HG03097 (cell line): ENCODE data around the gene MUC20.
"Not testable (repeated sequence)": the region's sequence is repeated elsewhere in the genome, so short reads cannot be mapped to it uniquely, and the experiment has no call there.

Experiments used
- ATAC-seq: cut with Tn5 transposase; IDR thresholded peaks from one replicate; pipeline ENCODE4 v1.9.1; 2021; ENCODE audit not compliant: unreplicated experiment, low FRiP score

Gene MUC20, protein sequence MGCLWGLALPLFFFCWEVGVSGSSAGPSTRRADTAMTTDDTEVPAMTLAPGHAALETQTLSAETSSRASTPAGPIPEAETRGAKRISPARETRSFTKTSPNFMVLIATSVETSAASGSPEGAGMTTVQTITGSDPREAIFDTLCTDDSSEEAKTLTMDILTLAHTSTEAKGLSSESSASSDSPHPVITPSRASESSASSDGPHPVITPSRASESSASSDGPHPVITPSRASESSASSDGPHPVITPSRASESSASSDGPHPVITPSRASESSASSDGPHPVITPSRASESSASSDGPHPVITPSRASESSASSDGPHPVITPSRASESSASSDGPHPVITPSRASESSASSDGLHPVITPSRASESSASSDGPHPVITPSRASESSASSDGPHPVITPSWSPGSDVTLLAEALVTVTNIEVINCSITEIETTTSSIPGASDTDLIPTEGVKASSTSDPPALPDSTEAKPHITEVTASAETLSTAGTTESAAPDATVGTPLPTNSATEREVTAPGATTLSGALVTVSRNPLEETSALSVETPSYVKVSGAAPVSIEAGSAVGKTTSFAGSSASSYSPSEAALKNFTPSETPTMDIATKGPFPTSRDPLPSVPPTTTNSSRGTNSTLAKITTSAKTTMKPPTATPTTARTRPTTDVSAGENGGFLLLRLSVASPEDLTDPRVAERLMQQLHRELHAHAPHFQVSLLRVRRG

DNA sequence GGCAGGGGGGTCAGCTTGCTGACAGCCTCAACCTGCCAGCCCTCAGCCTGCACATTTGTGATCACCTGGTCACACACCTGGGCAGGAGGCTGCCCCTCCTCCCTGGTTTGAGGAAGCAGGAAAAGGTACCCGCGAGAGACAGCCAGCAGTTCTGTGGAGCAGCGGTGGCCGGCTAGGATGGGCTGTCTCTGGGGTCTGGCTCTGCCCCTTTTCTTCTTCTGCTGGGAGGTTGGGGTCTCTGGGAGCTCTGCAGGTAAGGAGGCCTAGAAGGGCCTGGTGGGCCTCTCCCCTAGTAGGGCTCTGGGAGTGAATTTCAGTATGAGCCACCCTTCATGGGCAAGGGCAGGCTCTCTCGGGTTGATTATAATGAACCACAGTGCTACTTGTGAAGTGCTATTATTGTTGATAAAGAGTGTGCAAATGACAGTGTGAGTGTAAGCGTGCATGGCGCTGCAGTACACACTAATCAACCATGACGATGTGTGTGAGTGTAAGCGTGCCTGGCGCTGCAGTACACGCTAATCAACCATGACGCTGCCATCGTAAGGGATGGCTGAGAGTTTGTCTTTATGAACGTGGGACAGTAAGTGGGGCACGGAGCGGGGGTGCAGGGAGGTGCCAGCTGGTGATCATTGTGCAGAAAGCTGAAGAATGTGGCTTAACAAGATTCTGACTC is at the start of gene MUC20:
Gene MUC20, plus strand, starts transcription at position 148 of the 676 bp plus-strand sequence. Its CDS starts 30 bp downstream, at position 178.
- ATAC-seq = not testable (repeated sequence)

DNA sequence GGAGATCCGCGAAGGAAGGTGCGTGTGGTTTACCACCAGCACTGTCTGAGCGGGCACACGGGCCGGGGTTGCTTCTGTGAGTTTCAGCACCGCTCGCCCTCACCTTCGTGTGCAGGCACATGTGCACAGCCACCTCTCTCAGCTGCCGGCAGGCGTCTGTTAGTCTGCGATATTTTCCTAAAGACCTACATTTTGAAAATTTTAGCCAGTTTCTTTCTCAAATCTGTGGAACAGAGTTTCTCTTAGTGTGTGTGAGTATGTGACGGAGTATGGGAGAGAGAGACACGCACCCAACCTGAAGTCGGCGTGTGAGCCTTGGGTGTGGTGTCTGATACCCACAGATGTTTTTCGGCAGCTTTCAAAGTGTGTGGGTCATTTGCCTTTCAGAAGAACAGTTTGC is 49.5 kb upstream of the MUC20 start:
- not testable (repeated sequence) for ATAC-seq

DNA sequence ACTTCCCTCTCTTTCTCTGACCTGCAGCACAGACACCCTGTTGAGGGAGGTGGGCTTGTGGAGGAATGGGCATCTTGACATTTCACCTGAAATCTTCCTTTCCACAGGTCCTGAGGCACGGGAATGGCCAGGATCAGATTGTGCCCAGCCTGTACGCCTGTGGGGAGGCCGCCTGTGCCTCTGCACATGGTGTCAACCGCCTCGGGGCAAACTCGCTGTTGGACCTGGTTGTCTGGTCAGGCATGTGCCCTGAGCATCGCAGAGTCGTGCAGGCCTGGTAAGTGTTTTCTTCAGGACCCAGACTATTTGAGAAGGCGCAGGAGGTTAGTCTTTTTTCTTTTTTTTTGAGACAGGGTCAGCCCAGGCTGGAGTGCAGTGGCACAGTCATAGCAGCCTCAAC is 47.1 kb upstream of the MUC20 start:
- ATAC-seq = not testable (repeated sequence)

DNA sequence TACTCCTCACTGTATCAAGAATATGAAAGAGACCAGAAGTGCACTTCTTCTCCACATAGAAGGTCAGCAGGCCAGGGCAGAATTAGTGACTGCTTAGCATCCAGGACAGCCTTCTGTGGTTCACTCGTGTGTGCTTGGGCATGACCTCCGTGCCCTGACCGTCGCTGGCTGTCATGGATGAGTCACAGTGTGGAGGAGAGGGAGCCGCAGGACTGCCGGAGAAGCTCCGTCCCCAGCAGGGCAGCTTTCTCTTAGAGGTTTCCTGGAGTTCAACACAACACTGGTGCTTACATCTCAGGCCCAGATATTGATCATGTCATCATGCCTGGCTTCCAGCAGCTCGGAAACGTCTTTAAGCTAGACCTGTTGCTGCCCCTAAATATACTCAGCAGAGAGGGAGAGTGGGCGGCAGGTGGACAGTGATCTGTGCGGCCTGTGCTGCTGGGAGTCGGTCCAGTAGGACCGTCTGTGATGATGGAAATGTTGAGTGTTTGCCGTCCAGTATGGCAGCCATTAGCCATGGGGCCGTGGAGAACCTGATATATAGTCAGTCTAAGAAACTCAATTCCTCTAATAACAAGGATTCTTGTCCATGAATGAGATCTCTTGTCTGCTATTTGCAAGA is 42.3 kb upstream of the MUC20 start:
- ATAC-seq = not testable (repeated sequence)

DNA sequence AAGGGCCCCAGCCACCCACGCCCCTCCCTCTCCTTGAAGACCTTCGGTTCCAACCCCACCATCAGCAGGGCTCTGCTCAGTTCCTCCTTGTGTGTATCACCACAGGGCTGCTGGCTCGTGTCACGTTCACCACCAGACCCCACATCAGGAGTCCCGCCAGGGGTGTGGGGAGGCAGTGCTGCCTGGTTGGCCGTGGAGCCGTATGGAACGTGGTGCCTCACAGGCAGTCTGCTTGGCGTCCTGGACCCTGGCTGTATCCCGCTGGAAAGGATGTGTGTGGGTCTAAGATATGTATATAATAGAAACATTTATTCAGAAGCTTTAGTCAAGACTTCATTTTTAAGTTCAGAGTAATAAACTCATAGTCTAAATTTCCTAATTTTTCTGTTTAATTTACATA is 40.1 kb upstream of the MUC20 start:
- ATAC-seq = not testable (repeated sequence)

DNA sequence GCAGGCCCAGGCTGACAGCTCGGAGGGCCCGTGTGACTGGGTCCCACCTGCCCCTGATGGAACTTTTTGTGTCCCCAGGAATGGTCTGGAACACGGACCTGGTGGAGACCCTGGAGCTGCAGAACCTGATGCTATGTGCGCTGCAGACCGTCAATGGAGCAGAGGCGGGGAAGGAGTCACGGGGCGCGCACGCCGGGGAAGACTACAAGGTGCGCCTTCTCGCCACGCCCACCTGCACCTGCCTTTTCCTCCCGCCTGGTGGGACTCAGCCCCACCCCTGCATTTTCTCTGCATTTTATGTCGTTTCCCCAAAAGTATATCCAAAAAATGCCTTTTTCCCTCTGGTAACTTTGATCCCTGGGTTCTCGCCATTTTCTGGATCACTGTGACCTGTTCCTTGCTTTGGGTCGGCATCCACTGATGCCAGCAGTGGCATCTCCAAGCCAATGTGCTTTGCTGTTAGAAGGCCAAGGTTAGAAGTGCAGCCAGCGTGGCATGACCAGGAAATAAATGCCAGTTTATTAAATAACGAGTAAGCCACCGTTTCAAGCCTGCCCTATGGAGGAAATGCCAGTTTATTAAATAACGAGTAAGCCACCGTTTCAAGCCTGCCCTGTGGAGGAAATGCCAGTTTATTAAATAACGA is 39.2 kb upstream of the MUC20 start:
- not testable (repeated sequence) for ATAC-seq

DNA sequence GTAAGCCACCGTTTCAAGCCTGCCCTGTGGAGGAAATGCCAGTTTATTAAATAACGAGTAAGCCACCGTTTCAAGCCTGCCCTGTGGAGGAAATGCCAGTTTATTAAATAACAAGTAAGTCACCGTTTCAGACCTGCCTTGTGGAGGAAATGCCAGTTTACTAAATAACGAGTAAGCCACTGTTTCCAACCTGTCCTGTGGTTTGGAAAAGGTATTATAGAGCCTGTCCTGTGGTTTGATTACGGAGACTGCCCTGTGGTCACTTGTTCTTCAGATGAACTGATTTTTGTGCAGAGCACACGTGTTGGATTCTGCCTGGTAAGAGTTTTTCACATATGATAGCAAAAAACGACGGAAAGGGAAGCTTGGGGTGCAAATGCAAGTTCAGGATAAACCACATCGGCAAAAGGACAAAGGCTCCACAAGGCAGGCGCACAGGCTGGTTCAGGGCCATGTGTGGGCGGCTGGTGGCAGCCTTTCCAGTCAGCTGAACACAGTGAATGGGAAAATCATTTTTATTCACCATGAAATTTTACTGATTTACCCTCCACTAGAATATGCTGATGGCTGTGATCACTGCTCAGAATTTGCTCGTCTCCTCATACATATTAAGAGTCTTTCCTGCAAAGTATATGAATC is 38.6 kb upstream of the MUC20 start:
- ATAC-seq = not testable (repeated sequence)

DNA sequence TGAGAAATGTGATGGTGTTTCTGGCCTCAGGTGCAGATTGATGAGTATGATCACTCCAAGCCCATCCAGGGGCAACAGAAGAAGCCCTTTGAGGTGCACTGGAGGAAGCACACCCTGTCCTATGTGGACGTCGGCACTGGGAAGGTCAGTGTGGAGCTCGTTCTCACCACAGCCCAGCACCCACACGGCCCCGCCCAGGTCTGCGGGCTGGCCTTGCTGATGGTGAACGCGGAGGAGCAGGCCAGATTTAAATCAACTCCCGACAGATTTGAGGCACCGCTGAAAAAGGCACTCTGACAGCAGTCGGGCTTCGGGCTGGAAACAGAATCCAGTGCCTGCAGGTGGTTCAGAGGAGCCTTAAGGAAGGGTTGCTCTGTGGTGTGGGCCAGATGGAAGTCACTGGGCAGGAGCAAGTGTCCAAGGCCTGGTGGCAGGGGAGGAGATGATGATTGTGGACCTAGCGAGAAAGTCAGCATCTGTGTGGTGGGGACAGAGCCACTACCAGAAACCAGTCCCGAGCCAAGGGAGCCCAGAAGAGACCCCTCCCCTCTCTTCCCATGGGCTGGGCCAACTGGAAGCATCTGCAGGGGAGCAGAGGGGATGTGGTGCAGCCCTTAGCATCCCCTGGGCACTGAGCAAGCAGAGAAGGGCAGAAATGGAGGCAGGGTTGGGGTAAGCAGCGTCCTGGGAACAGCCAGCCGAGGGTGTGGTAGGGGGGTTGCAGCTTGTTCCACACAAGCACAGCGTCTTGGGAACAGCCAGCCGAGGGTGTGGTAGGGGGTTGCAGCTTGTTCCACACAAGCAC is 36.9 kb upstream of the MUC20 start:
- not testable (repeated sequence) for ATAC-seq

DNA sequence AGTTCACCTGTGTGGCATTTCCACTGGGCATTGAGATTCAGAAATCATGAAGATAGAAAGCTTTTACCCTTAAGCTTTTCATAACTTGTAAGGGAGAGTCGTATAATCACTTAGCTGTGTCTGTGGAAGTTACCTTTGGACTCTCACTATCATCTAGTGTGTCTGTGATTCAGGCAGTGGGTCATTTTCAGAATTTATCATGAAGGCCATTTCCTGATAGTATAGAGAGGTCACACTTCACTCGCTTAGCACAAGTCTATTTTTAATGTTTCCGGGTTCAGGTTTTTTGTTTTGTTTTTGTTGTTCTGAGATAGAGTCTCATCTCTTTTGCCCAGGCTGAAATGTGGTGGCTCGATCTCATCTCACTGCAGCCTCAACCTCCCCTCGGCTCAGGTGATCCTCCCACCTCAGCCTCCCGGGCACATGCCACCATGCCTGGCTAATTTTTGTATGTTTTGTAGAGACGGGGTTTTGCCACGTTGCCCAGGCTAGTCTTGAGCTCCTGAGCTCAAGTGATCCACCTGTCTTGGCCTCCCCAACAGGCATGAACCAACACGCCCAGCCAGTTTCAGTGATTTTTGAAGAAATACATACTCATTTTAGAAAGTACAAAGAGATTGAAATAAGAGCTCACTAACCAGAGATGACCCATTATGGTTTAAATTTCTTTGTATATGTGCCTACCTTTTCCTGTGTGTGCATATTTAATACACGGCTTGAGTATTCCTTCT is 36.1 kb upstream of the MUC20 start:
- ATAC-seq = not testable (repeated sequence)

DNA sequence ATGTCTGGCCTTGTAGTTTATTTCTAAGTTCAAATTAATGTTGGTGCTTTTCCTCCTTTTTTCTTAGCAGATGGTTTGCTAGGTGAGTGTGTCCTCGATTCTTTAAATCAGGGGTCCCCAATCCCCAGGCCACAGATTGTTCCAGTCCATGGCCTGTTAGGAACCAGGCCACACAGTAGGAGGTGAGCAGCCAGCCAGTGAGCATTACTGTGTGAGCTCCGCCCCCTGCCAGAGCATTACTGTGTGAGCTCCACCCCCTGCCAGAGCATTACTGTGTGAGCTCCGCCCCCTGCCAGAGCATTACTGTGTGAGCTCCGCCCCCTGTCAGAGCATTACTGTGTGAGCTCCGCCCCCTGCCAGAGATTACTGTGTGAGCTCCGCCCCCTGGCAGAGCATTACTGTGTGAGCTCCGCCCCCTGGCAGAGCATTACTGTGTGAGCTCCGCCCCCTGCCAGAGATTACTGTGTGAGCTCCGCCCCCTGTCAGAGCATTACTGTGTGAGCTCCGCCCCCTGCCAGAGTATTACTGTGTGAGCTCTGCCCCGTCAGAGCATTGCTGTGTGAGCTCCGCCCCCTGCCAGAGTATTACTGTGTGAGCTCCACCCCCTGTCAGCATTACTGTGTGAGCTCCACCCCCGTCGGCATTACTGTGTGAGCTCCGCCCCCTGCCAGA is 34.1 kb upstream of the MUC20 start:
- ATAC-seq = not testable (repeated sequence)

DNA sequence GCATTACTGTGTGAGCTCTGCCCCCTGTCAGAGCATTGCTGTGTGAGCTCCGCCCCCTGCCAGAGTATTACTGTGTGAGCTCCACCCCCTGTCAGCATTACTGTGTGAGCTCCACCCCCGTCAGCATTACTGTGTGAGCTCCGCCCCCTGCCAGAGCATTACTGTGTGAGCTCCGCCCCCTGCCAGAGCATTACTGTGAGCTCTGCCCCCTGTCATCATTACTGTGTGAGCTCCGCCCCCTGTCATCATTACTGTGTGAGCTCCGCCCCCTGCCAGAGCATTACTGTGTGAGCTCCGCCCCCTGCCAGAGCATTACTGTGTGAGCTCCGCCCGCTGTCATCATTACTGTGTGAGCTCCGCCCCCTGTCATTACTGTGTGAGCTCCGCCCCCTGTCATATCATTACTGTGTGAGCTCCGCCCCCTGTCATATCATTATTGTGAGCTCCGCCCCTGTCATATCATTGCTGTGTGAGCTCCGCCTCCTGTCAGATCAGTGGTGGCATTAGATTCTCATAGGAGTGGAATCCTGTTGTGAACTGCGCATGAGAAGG is 33.5 kb upstream of the MUC20 start:
- ATAC-seq = not testable (repeated sequence)

DNA sequence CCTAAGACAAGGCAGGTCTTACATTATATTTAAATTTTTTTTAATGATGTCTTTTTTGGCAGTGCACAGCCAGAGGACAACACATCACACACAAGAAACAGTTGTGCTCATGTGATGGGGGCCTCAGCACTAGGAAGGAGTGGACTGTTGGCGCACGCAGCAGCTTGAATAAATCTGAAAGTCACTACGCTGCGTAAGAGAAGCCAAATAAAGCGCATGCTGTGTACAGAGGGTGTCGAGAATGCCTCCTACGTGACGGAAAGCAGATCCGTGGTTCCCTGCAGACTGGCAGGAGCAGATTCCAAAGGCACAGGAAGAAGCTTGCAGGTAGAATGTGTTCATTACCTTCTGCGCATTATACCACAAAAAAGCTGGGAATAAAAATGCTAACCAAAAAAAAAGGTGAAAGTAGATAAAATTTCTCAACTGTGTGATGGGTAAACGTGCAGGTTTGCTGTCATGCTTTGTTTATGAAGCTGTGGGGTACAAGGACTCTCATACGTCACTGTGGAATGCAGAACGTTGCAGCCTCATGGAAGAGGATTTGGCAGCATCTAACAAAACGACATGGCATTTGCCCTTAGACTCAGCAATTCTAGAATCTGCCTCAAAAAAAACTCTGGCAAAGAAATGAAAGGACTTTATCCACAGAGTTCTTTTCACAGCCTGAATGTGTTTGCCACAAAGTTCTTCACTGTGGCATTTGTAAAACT is 32.2 kb upstream of the MUC20 start:
- ATAC-seq = not testable (repeated sequence)

DNA sequence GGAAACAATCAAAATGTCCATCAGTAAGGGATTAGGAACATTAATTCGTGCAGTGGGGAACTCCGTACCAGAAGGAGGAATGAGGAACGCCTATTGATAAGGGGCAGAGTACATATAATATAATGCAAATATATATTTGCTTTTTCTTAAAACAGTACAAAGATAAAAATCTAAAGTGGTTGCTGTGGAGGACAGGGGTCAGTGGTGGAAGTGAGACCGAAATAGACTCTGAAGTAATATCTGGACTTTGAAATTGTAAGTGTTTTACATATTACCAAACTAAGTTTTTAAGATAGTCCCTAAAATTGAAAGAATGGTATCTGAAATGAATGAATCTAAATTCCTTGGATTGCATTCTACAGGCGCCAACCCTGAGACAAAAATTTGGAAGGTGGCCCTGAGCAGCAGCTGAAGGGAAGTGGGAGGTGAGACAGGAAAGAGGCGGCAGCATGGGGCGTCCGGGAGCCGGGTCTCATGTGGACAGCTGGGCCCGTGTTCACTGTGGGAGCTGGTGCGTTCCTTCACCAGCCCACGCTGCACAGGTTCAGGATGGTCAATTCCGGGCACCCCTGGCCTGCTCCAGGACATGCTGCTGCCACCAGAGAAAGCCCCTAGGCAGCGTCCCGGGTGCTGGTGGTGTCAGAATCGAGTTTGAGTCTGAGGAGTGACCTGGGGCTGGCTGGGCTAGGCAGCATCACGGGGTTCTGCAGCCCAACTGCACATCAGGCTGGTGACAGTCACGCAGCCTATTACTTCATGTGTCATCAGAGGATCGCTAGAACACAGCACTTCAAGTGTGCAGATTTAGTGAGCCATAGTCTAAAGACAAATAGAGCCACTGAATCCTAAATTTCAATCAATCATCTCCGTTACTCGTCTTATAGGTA is 31.4 kb upstream of the MUC20 start:
- ATAC-seq = not testable (repeated sequence)

DNA sequence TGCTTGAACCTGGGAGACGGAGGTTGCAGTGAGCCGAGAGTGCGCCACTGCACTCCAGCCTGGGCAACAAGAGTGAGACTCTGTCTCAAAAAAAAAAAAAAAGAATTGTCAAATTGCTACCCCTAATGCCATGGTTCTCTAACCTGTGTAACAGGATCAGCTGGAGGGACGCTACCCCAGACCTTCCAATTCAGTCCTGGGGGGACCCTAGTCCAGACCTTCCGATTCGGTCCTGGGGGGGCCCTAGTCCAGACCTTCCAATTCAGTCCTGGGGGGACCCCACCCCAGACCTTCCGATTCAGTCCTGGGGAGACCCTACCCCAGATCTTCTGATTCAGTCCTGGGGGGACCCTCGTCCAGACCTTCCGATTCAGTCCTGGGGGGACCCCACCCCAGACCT is 29.8 kb upstream of the MUC20 start:
- ATAC-seq = no peak

DNA sequence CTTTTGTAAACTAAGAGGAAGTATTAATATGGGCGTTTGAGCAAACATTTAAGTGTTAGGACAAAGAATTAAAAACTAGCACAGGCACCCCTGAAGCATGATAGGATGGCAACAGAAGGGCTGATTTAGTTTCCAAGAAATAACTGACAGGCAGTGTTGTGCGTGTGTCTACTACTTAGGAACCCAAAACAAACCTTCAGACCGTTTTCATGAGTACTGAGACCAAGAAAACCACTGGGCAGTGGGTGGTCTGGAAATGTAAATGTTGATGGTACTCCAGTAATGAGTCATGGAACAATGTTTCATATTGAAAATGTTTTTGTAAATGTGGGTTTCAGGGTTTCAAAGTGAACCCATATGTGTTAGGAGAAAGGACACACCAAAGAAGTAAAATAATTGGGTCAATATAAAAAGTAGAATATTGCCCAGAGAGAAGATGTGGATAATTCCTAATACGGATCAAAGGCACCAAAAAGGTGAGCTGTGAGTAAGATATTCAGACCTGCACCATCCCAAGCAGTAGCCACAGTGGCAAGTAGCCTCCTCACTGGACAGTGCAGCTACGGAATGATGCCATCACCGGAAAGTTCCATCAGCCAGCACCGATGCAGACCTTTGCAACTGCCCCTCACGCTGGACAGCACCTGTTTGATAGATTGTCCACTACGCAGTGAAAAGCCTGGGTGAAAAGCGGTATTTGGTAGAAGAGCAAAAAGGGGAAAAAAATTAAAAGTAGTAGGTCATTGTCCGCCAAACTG is 29.0 kb upstream of the MUC20 start:
- not testable (repeated sequence) for ATAC-seq
